ENCODE measurements around the gene PTCD2. TPM values are rescaled to one million over a fixed set of nuclear protein-coding genes. Genes with fewer than 3 reads are reported as not detected.

Gene PTCD2
- total and polyA plus RNA-seq, 2 of the 8 experiments (the other 6 are each of a cell fraction or from before 2014, with no cell fraction given): 7.3 to 15.4 TPM

GRCh38 chr5:72272398-72272797 is 47.8 kb upstream of the PTCD2 start:
- no peak overlapping the region for H3K4me2 ChIP-seq (ENCODE audit: insufficient read depth in 1 of 2, low read depth in 2 of 2, low read length in 2 of 2)
- H2BK120ac ChIP-seq (replicated peaks; ENCODE audit: low read depth, low read length): no peak overlapping the region
- no peak overlapping the region for H3K9ac ChIP-seq (replicated peaks in 1 of 4; ENCODE audit: extremely low read depth in 1 of 4, low read depth in 3 of 4, low read length in 3 of 4)
- H2AK5ac ChIP-seq (ENCODE audit: low read depth, low read length): no peak overlapping the region
- no peak overlapping the region for H3K56ac ChIP-seq (replicated peaks; ENCODE audit: insufficient read length, low read depth, low read length)
- no peak overlapping the region for H3K4me3 ChIP-seq (ENCODE audit: extremely low read depth in 1 of 4, insufficient read depth in 2 of 4, low read depth in 3 of 4, low read length in 4 of 4)
- no peak overlapping the region for H4K5ac ChIP-seq (ENCODE audit: insufficient read length, low read depth, low read length)
- no peaks in the 10 kb centered on the region; the same call in none of the 2 replicates for H3K79me1 ChIP-seq (ENCODE audit: low read depth, low read length)
- H3K23me2 ChIP-seq (ENCODE audit: low read depth, low read length): no peaks in the 10 kb centered on the region
- no peak overlapping the region for H2BK20ac ChIP-seq (ENCODE audit: low read length)
- ChIA-PET POLR2A (ENCODE audit: partially characterized antibody) (interaction anchor here (1.2 kb wide), 1 partner anchor 36 kb away, joined by 3 read pairs; no protein-coding TSS in a partner anchor), CTCF (ENCODE audit: partially characterized antibody) (interaction anchor here (0.7 to 1.7 kb wide), 6 partner anchors 8 to 490 kb away, joined by 3 to 6 read pairs (median 3); no protein-coding TSS in a partner anchor)
- no peak overlapping the region for H4K8ac ChIP-seq (ENCODE audit: extremely low read depth, insufficient read depth, low read length)
- no peak for DNase-seq (ENCODE audit: low read depth in 1 of 2, low spot score in 2 of 2)
- no peak overlapping the region for H4K91ac ChIP-seq (replicated peaks; ENCODE audit: insufficient read length, low read length)
- H3K36me3 ChIP-seq (ENCODE audit: control insufficient read depth in 2 of 4, insufficient read depth in 4 of 4, low read length in 3 of 4): peaks cover 0 to 3% (median 0%) of the 10 kb centered on the region in 4 experiments; a peak in 1 of 8 replicates
- H3K23ac ChIP-seq (ENCODE audit: insufficient read length): no peak overlapping the region
- no peak overlapping the region for H3K18ac ChIP-seq (ENCODE audit: extremely low read depth, low read length)
- no peak overlapping the region for H3K14ac ChIP-seq (ENCODE audit: insufficient read length)
- no peak overlapping the region for H3K27ac ChIP-seq (ENCODE audit: low read depth, low read length)
- no peak overlapping the region for H2BK15ac ChIP-seq (ENCODE audit: low read length)
- H3K79me2 ChIP-seq (ENCODE audit: control insufficient read depth in 1 of 2, insufficient read depth in 2 of 2, low read length in 2 of 2): peaks cover 0 to 19% of the 10 kb centered on the region in 2 experiments; a peak in 1 of 4 replicates
- no peak overlapping the region for H3K4ac ChIP-seq (replicated peaks; ENCODE audit: insufficient read length, low read depth, low read length)
- WGBS, 2 experiments (ENCODE audit: extremely low coverage in 1 of 2, insufficient coverage in 1 of 2, insufficient read length in 1 of 2, insufficient replicate concordance in 2 of 2, low coverage in 1 of 2, low lambda C conversion rate in 2 of 2, missing lambda C conversion rate in 1 of 2): 91% methylated on average over 4 of the region's 4 CpGs; no CpG with 5 or more reads in 1 of the 2 experiments
- no peak for FAIRE-seq
- no peak overlapping the region for H2BK12ac ChIP-seq (ENCODE audit: low read depth, low read length)
- no peak overlapping the region for H2AFZ ChIP-seq (ENCODE audit: low read length)
- no peaks in the 10 kb centered on the region for H3K9me3 ChIP-seq (ENCODE audit: insufficient read depth in 2 of 2, low read depth in 1 of 2, low read length in 1 of 2)
- H3K4me1 ChIP-seq (replicated peaks in 1 of 4; ENCODE audit: control insufficient read depth in 3 of 4, insufficient read depth in 4 of 4, low read length in 3 of 4): peaks cover 0 to 2% (median 0%) of the 10 kb centered on the region in 4 experiments; a peak in 1 of 7 replicates
- H2BK5ac ChIP-seq (ENCODE audit: low read depth, low read length): no peak overlapping the region
- H4K20me1 ChIP-seq (replicated peaks in 1 of 2; ENCODE audit: control insufficient read depth in 1 of 2, insufficient read depth in 2 of 2, low read length in 2 of 2): no peaks in the 10 kb centered on the region
- no peaks in the 10 kb centered on the region for H3K27me3 ChIP-seq (replicated peaks in 1 of 4; ENCODE audit: control insufficient read depth in 3 of 4, extremely low read depth in 1 of 4, insufficient read depth in 3 of 4, low read length in 3 of 4)
- TF ChIP-seq ZNF274 (IDR thresholded peaks at IDR 0.05; ENCODE audit: borderline replicate concordance, extremely low read depth, low read length): no peak
- TF ChIP-seq JUN (IDR thresholded peaks at IDR 0.05; ENCODE audit: low read depth, low read length): no peak
- TF ChIP-seq BRCA1 (IDR thresholded peaks at IDR 0.05; ENCODE audit: low read depth, low read length): no peak
- TF ChIP-seq SP4 (IDR thresholded peaks at IDR 0.05; ENCODE audit: low read length): no peak
- TF ChIP-seq PHF8 (conservative IDR thresholded peaks at IDR 0.05; ENCODE audit: low read depth, low read length): no peak
- TF ChIP-seq JUND (IDR thresholded peaks at IDR 0.05; ENCODE audit: low read length): no peak
- no peak for TF ChIP-seq CTBP2 (IDR thresholded peaks at IDR 0.05; ENCODE audit: borderline replicate concordance, insufficient read depth, insufficient read length, low read length)
- no peak for TF ChIP-seq SIX5 (IDR thresholded peaks at IDR 0.05; ENCODE audit: low read depth, low read length)
- TF ChIP-seq TBP (IDR thresholded peaks at IDR 0.05; ENCODE audit: low read depth, low read length): no peak
- TF ChIP-seq FOSL1 (IDR thresholded peaks at IDR 0.05; ENCODE audit: insufficient read depth, low read depth, low read length): no peak
- no peak for TF ChIP-seq TEAD4 (IDR thresholded peaks at IDR 0.05; ENCODE audit: low read depth, low read length)
- no peak for TF ChIP-seq MAFK (IDR thresholded peaks at IDR 0.05; ENCODE audit: low read depth, low read length)
- TF ChIP-seq CBX5 (IDR thresholded peaks at IDR 0.05; ENCODE audit: low read depth, low read length): no peak

Data from H1 (cell line).